GM12873 (cell line): ENCODE results near the gene OR52E8.

Source experiments
- CTCF ChIP-seq: IDR thresholded peaks from 2 replicates; pipeline ENCODE4 v1.5.1; 2012; ENCODE audit warnings: low read depth, mild to moderate bottlenecking, moderate library complexity, low read length, control low read depth; ENCODE audit not compliant: insufficient read depth; ENCODE audit errors: missing control alignments

The OR52E8 gene

GRCh38 chr11:5857590-5857989 is at the start of gene OR52E8:
TSS of gene OR52E8 (minus strand) at chr11:5857690. CDS start at chr11:5857690, 0 bp downstream.
- TF ChIP-seq CTCF, result no peak

GRCh38 chr11:5899534-5899933 is 42.0 kb upstream of the OR52E8 start:
- TF ChIP-seq CTCF, result no peak

- TF ChIP-seq CTCF, result no peak
Observed at GRCh38 chr11:5892908-5893307, 35.4 kb upstream of the OR52E8 start, which contains the start of gene OR52E5. TSS of gene OR52E5 (plus strand) at chr11:5893208. CDS start at chr11:5900777, 7,569 bp downstream.

GRCh38 chr11:5891216-5891800 is 33.8 kb upstream of the OR52E8 start:
- TF ChIP-seq CTCF, result peak; percentile 28

GRCh38 chr11:5887661-5888060 is 30.2 kb upstream of the OR52E8 start:
- no peak for TF ChIP-seq CTCF

- no peak for TF ChIP-seq CTCF
Observed at GRCh38 chr11:5887172-5887571, 29.7 kb upstream of the OR52E8 start.

GRCh38 chr11:5881756-5882155 is 24.3 kb upstream of the OR52E8 start:
- no peak for TF ChIP-seq CTCF
